Loucy (cell line): ENCODE measurements around the gene CHRD.

Source experiments
- EZH2phosphoT487 ChIP-seq: fragments of 200-600 bp; IDR thresholded peaks from 2 replicates; pipeline ENCODE4 v1.6.1; 2018; ENCODE audit warnings: antibody characterized with exemption, mild to moderate bottlenecking, moderate library complexity, borderline replicate concordance
- TF ChIP-seq, protein P1 (sequence below): fragments of 200-600 bp; sonication (generic); conservative IDR thresholded peaks from 2 replicates; pipeline ENCODE4 v1.5.1; 2014; ENCODE audit warnings: mild to moderate bottlenecking, antibody characterized with exemption, low read length

DNA sequence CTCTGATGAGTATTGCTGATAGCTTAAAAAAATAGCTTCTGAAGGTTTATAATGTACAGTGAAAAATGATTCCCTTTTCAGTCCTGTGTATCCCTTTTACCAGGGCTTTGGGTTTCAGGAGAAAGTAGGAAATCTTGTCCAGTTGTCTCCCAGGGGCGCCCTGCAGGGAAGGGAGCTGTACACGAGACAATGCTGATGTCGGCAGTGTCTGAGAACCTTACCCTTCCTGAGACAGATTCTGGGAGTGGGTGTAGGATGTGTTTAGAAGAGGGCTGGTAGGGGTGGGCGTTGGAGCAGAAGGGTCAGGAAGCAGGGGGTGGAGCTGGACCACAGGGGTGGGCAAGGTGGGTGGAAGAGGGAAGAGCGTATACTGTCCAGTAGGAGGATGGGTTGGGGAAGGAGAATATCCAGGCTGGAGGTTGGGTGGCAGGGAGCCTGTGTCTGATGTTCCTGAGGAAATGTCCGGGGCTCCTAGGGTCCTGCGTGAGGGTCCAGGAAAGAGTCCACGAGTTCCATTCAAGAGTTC, 7.5 kb upstream of the CHRD start:
- TF ChIP-seq, protein P1, sequence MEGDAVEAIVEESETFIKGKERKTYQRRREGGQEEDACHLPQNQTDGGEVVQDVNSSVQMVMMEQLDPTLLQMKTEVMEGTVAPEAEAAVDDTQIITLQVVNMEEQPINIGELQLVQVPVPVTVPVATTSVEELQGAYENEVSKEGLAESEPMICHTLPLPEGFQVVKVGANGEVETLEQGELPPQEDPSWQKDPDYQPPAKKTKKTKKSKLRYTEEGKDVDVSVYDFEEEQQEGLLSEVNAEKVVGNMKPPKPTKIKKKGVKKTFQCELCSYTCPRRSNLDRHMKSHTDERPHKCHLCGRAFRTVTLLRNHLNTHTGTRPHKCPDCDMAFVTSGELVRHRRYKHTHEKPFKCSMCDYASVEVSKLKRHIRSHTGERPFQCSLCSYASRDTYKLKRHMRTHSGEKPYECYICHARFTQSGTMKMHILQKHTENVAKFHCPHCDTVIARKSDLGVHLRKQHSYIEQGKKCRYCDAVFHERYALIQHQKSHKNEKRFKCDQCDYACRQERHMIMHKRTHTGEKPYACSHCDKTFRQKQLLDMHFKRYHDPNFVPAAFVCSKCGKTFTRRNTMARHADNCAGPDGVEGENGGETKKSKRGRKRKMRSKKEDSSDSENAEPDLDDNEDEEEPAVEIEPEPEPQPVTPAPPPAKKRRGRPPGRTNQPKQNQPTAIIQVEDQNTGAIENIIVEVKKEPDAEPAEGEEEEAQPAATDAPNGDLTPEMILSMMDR = no peak
- TF ChIP-seq EZH2phosphoT487 = no peak
